GM21529 (cell line): ENCODE measurements around the gene ABHD1.
"Not testable (repeated sequence)": the region's sequence is repeated elsewhere in the genome, so short reads cannot be mapped to it uniquely, and the experiment has no call there.

Experiments used
- ATAC-seq: cut with Tn5 transposase; IDR thresholded peaks from one replicate; pipeline ENCODE4 v1.9.1; 2021; ENCODE audit not compliant: unreplicated experiment

The ABHD1 gene

GRCh38 chr2:27162151-27163121 is 38.8 kb downstream of the ABHD1 start:
- no peak for ATAC-seq

- ATAC-seq = peak; percentile 48
Observed at GRCh38 chr2:27164960-27165763, 41.5 kb downstream of the ABHD1 start.

- ATAC-seq = no peak
Observed at GRCh38 chr2:27170581-27171337, 47.1 kb downstream of the ABHD1 start.

GRCh38 chr2:27171351-27171848 is 47.8 kb downstream of the ABHD1 start:
- ATAC-seq = no peak

- no peak for ATAC-seq
Observed at GRCh38 chr2:27174638-27175037, 51.0 kb downstream of the ABHD1 start.

GRCh38 chr2:27175330-27175729 is 51.7 kb downstream of the ABHD1 start:
- no peak for ATAC-seq

GRCh38 chr2:27175781-27176180 is 52.2 kb downstream of the ABHD1 start:
- ATAC-seq = not testable (repeated sequence)

GRCh38 chr2:27177441-27178351 is 54.1 kb downstream of the ABHD1 start:
- no peak for ATAC-seq

GRCh38 chr2:27178469-27178868 is 54.9 kb downstream of the ABHD1 start:
- no peak for ATAC-seq

GRCh38 chr2:27179344-27180000 is 55.9 kb downstream of the ABHD1 start:
- no peak for ATAC-seq
